Epidermal melanocyte (primary cell): ENCODE results near the gene CAPRIN1.
"Not testable (repeated sequence)": the region's sequence is repeated elsewhere in the genome, so short reads cannot be mapped to it uniquely, and the experiment has no call there.

Experiments used
- DNase-seq: peaks from one replicate; pipeline ENCODE4 v3.0.0; 2011; ENCODE audit warnings: low spot score; ENCODE audit not compliant: insufficient read length

The CAPRIN1 gene

DNA sequence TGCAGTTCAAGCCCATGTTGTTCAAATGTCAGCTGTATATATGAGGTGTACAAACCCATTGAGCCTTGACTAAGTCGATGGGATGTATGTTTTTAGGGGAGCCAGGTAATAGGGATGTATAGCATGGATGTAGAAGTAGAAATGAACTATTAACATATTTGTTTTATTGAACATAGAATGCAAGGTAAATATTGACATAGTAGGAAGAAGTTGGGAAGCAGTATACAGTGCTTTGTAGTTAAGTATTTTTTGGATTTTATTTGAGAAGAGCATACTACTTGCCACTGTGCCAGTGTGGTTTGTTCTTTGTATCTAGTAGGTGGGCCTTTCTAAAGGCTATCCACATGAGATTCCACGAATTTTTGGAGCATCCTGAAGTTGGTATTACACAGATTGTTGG is 33.1 kb downstream of the CAPRIN1 start:
- DNase-seq = no peak

DNA sequence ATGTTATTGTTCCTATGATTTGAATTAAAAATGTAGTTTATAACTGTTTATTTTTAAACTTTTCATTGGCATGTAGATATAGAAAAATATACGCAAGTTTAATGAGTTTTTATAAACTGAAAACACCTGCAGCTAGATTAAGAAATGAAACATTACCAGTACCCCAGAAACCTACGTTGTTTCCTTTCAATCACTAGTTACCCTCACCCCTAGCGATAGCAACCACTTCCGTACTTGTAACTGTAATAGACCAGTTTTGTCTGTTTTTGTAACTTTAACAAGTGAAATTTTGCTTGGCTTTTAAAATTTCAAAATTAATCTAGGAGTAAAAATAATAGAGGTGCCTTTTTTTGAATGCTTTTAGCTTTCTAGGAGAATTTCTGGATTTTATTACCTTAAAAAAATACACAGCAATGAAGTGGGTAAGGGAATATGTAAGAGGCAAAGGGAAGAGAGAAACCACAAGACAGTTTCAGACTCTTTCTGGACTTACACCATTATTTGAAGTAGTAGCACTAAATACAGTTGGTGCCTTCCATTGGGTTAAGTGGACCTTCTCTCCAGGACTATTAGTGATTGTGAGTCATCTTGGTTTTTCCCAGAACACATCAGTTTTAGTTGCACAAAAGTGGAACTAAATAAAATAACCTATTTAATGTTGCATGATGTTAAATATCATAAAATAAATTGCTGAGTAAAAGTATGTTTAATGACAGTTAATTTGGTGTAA is 35.2 kb downstream of the CAPRIN1 start:
- no peak for DNase-seq

DNA sequence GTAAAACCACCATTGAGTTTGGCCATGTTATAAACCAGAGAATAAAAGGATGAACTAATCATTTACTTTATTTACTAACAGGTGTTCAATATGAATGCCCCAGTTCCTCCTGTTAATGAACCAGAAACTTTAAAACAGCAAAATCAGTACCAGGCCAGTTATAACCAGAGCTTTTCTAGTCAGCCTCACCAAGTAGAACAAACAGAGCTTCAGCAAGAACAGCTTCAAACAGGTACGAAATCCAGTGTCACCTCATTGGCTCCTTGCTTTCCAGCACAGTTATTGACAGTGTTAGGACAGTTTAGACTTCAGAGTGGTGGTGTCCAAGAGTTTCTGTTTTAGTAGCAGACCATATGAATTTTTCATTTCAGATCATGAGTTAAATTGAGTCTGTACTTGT is 40.3 kb downstream of the CAPRIN1 start:
- DNase-seq = no peak

DNA sequence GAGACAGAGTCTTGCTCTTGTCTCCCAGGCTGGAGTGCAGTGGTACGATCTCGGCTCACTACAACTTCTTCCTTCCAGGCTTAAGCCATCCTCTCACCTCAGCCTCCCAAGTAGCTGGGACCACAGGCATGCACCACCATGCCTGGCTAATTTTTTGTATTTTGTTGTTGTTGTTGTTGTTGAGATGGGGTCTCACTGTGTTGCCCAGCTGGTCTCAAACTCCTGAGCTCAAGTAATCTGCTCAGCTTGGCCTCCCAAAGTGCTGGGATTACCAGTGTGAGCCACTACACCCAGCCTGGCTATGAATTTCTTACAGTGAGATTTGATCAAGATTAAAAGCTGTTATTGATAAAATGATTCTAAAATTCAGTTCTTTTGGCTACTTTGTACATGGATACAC is 43.4 kb downstream of the CAPRIN1 start:
- not testable (repeated sequence) for DNase-seq

DNA sequence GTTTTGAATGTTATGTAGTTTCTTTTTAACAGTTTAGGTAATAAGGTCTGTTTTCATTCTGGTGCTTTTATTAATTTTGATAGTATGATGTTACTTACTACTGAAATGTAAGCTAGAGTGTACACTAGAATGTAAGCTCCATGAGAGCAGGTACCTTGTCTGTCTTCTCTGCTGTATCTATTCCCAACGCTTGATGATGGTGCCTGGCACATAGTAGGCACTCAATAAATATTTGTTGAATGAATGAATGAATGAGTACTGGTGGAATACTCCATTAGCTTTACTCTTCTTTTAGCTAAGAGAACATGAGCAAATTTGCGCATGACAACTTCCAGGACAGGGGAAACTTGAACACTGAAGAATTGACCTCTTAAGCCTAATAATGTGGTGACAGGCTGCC is 47.3 kb downstream of the CAPRIN1 start:
- DNase-seq = no peak

DNA sequence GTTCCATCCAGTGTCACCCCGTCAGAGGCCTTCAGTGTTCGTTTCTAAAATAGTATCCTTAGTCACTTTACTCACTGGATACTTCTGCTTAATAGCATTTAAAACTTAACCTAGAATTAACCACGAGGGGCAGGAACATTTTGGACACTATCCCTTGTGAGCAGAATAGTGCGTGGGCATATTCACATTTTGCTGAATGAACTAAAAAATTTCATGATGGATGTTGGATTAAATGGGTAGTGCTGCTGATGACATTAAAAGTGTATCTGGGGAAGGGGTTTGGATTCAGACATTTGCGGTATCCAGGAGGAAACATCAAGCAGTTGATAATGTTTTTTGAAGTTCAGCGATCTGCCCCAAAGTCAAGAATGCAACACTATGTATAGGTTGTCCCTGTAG is 53.1 kb downstream of the CAPRIN1 start:
- no peak for DNase-seq

DNA sequence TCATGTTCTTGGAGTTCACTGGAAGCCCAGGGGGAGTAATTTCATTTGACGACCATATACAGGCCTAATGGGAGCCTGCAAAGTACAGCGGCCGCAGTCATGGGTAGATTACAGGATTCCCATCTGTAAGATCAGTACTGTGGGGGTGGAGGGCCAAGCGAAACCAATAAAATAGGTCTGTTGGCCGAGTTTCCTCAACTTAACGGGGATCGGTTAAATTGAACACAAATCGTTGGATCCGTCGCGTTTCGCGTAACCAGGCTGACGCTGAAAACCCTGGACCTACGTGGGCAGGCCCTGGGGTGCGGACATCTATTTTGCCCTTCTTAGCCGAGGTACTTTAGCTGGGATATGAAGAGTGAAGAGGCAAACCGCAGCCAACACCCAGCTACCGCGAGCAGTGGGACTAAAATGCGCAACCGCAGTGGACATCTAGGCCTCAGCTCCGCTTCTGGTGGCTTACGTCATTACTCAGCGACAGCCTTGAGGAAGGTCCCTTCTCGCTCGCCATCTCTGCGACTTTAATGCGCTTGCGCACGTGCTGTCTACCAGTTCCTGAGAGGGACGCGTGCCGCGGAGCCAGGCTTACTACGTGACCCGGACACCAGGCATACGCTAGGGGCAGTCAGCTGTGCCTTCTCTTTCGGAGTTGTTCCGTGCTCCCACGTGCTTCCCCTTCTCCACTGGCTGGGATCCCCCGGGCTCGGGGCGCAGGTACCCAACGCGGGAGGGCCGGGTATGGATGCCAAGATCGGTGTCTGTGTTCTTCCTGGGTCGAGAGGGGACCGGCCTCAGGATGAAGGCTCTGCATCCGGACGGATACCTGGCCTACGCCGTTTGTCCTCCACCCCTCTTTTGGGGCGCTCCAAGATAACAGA is 53.8 kb downstream of the CAPRIN1 start, which contains the start of gene NAT10:
TSS of gene NAT10 (plus strand) at position 551 of the 878 bp plus-strand sequence. CDS start 2,597 bp downstream, outside the sequence.
- peak; percentile 94 for DNase-seq

DNA sequence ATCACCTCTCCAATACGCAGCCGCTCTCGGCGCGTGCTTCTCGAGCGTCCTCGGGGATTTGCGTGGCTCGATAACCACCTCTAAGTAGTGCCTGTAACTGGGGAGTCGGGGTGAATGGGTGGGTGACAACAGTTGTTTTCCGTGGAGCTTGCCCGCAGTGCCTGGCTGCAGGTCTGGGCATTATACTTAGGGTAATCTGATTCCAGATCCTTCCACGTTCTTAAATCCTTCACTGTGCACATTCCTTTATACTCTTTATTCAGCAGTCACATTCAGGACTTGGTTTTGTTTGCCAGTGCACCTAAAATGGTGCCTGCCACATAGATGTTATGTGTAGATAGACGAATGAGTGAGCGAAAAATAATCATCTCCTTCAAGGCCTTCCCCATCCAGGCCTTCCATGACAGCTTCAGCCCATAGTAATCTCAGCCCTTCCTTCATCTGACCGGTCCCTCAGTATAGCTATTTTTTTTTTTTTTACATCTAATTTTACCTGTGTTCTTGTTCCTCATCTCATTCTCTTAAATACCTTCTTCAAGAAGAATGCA is 54.5 kb downstream of the CAPRIN1 start:
- DNase-seq = no peak

DNA sequence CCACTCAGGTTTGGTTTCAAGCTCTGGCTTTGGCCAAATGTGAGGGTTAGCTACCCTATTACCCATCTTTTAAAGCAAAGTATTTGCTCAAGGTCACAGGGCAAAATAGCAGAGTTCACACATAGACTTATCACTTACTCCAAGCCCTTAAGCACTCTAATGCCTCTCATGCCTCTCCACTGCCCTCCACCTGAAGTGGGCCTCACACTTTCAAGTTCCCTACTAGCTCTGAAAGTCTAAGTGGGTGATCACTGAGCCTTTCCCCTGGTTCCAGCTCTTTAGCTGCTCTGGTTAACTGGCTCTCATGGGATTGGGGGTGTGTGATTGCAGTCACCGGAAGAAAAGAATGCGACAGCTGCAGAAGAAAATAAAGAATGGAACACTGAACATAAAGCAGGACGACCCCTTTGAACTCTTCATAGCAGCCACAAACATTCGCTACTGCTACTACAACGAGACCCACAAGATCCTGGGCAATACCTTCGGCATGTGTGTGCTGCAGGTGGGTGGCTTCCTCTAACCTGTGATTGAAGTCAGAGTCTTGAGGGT is 60.3 kb downstream of the CAPRIN1 start:
- DNase-seq = no peak

DNA sequence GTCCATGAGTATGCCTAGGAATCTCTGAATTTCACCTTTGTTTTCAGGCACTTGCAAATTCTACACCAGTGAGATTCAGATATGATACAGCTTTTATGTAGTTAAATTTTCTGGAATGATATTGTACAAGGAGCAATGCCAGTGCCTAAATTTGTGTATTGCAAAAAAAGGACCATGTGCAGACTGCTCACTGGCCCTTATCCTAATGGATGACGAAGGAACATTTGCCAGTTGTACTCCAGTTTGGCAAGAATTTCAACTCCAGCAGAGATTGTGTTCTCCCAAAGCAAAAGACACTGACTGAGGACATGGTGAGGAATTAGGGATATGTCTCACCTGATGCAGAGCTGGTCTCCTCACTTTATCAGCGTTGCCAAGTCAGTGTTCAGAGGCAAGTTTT is 62.5 kb downstream of the CAPRIN1 start:
- no peak for DNase-seq

DNA sequence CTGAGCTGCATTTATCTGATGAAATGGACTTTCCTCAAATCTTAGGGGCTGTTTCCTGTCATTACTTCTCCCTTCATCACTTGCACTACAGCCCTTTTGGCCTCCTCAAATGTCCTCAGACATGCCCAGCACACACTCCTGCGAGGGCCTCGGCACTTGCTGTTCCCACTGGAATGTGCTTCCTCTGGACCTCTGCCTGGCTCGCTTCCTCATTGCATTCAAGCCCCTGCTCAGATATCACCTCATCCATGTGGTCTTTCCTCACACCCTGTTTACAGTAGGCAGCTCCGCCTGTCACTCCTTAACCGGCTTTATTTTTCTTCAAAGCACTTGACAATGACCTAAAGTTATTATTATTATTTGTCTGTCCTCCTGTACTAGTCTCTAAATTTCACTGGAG is 62.9 kb downstream of the CAPRIN1 start:
- DNase-seq = no peak

DNA sequence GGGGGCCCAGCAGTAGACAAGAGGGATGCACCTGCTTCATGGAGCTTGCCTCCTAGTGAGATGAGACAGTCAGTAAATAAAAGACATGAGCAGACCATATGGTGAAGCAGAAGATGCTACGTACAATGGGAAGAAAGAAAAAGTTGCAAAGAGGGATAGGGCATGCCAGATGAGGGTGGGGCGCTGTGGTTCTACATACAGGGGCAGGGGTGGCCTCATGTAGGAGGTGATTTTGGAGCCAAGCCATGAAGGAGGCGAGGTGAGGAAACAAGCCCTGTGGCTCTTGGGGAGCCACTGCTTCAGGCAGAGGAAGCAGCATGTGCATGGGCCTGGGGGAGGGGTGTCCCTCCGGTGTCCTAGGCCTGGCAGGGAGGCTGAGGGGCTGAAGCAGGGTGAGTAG is 69.1 kb downstream of the CAPRIN1 start:
- no peak for DNase-seq

DNA sequence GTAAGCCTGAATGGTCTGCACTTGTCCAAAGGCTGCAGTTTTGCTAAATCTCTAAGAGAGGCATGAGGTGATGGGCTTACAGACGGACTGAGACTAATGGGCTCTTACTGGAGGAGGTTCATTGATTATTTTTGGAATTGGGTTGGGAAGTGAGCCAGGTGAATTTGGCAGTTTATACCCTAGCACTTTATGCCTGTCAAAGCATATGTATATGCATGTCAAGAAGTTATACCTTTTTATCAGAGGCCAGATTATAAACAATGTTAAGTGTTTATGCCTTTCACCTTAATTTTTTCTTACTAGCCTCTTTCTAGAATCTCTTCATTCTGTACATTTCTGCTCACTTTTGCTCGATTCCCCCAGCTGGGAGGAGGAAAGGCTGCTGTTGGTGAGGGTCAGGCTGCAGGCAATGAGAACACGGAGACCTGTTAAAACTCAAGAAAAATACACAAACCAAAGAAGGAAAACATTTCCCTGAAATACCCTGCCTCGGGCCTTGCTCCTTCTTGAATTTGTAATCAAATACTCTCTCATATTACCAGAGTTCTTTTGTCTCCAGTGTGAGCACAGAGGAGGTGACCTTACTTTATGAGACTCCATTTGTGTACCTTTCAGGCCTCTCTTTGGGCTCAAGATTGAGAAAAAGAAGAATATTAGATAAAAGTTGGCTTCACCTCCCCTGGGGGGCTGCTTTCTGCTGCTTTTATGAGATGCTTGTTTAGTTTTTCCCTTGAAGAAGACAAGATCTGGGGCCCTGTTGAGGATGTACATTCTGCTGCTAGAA is 73.5 kb downstream of the CAPRIN1 start:
- DNase-seq = no peak

DNA sequence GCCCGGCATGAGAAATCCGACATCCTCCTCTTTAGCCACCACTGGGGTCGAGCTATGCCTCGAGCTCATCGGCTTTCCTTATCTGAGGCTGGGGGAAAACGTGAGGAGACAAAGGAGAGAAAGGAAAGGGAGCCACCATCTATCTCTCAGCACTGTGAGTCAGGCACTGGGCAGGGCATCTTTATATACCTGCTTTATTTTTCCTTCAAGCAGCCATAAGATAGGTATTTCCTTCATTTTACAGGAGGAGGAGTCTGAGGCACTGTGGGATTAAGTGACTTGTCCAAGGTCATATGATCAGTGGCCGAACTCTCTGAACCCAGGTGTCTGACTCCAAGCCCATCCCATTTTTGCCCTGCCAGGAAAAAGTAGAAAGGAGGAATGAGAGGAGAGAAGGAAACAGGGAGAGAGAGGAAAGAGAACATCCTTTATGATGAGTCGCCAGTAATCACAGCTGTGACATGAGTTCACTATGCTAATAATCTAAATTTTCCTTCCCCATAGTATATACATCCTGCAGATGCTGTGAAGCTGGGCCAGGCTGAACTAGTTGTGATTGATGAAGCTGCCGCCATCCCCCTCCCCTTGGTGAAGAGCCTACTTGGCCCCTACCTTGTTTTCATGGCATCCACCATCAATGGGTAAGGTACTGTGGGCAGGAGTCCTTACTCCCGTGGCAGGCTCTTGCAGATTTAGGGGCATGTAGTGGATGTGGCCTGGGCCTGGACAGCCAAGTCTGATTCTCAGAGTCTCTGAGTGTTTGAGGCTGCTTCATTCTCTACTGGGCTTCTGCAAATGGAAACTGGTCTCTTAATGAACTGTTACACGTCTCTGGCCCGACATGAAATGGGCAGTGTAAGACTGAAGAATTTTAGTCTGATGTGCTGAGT is 75.7 kb downstream of the CAPRIN1 start:
- DNase-seq = no peak

DNA sequence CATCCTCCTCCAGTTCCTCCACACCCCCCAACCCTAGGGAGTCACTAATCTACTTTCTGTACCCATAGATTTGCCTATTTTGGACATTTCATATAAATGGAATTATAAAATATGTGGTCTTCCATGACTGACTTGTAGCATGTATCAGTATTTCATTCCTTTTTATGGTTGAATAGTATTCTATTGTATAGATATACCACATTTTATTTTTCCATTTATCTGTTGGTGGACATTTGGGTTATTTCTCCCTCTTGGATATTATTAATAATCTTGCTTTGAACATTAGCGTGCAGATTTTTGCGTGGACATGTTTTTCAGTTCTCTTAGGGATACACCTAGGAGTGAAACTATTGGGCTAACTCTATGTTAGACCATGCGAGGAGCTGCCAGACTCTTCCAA is 77.3 kb downstream of the CAPRIN1 start:
- DNase-seq = no peak

DNA sequence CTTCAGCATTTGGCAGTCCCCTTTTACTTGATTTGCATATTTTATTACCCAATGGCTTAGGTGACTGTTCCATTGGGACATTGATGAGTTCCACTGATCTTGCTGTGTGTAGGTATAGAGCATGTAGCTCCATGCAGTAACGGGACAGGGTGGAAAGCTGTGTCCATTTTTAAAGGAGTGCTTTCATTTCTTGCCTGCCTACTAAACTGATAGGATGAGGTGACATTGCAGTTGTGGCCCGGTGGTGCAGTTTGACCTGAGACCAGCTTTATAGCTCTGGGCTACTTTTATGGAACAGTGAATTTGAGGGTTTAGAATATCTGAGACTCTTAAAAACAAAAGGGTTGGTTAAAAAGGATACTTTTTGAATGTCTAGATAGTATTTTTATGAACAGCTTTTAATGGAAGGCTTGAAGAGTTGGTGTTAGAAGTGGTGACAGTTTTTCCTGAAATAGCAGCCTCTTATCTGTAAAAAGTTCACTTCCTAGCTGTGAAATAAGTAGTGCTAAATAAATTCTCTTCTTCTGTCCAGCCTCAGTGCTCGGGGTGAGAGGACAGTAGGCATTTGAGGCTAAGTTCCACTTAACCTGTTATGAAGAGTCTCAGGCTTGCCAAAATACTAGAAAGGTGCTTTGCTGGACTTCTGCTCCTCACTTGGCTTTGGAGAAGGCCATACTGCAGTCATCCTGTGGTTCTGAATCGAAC is 80.9 kb downstream of the CAPRIN1 start:
- DNase-seq = no peak

DNA sequence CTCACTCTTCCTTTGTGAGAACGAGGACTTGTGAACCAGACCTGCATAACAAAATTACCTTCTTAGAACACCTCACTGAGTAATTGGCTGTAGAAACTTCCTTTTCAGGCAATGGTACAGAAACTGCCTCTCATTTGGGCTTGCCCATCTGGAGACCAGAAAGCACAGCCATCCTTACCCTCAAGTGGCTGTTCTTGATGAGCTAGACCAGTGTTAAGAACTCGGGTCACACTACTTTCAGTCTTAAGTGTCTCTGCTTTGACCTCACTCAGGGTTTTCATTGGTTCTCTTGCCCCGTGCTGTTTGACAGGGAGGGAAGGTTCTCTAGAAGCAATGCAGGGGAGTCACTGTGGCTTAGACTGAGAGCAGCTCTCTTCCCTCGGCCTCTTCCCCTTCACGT is 83.2 kb downstream of the CAPRIN1 start:
- no peak for DNase-seq

DNA sequence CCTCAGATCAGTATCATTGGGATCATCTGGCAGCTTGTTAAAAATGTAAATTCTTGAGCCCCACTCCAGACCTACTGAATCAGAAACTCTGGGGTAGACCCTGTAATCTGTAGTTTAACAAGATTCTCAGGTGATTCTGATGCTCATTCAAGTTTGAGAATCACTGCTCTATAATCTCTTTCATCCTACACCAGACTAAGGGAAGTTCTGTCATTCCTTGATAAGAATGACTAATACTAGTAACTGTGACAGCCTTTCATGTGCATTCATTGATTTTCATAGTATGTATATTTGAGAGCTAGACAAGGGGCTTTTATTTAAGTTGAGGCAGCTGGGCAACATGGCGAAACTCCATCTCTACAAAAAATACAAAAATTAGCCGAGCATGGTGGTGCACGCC is 83.9 kb downstream of the CAPRIN1 start:
- no peak for DNase-seq

DNA sequence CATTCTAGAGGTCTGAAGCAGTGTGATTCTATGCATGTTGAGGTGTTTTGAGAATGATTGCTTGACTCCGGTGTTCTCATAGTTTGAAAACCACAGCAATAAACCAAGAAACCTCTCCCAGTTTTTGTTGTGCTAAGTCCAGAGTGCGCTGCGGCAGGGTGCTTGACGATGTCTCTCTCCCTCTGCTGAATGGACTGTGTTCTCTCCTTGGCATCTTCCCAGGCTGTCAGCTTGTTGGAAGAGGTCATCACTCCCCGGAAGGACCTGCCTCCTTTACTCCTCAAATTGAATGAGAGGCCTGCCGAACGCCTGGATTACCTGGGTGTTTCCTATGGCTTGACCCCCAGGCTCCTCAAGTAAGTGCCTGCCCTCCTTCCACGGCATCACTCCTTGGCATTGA is 84.9 kb downstream of the CAPRIN1 start:
- no peak for DNase-seq

DNA sequence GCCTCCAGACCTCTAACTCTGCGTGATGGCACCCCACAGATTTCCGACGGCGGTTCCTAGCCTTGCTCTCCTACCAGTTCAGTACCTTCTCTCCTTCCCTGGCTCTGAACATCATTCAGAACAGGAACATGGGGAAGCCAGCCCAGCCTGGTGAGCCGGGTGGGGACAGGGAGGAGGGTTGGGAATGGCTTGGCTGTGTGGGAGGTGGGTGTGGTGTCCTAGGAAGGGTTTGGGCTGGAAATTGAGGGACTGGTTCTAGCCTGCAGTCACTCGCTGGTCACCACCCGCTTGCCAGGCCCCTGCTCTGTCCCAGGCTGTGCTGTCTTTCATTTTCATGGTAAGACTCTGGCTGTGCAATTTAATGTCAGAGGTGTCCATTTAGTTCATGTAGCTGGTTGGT is 87.8 kb downstream of the CAPRIN1 start:
- DNase-seq = no peak
